ENCODE results near the gene MX2.

MX2 gene

GRCh38 chr21:41360072-41360821 is 1.6 kb upstream of the MX2 start:
- H3K36me3 ChIP-seq: peaks cover 22% of the 10 kb centered on the region
- H3K4me3 ChIP-seq (ENCODE audit: low read depth in 1 of 2, low read length in 1 of 2): no peak overlapping the region
- TF ChIP-seq, protein P1, sequence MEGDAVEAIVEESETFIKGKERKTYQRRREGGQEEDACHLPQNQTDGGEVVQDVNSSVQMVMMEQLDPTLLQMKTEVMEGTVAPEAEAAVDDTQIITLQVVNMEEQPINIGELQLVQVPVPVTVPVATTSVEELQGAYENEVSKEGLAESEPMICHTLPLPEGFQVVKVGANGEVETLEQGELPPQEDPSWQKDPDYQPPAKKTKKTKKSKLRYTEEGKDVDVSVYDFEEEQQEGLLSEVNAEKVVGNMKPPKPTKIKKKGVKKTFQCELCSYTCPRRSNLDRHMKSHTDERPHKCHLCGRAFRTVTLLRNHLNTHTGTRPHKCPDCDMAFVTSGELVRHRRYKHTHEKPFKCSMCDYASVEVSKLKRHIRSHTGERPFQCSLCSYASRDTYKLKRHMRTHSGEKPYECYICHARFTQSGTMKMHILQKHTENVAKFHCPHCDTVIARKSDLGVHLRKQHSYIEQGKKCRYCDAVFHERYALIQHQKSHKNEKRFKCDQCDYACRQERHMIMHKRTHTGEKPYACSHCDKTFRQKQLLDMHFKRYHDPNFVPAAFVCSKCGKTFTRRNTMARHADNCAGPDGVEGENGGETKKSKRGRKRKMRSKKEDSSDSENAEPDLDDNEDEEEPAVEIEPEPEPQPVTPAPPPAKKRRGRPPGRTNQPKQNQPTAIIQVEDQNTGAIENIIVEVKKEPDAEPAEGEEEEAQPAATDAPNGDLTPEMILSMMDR (IDR thresholded peaks at IDR 0.05): no peak
- no peaks in the 10 kb centered on the region for H3K9me3 ChIP-seq
- H3K27me3 ChIP-seq: no peaks in the 10 kb centered on the region
- H3K4me1 ChIP-seq (ENCODE audit: control insufficient read depth in 1 of 2, insufficient read depth in 1 of 2, low read depth in 1 of 2, low read length in 1 of 2): peaks cover 48 to 55% of the 10 kb centered on the region in 2 experiments
- H3K27ac ChIP-seq: peak overlapping the region; percentile 95

DNA sequence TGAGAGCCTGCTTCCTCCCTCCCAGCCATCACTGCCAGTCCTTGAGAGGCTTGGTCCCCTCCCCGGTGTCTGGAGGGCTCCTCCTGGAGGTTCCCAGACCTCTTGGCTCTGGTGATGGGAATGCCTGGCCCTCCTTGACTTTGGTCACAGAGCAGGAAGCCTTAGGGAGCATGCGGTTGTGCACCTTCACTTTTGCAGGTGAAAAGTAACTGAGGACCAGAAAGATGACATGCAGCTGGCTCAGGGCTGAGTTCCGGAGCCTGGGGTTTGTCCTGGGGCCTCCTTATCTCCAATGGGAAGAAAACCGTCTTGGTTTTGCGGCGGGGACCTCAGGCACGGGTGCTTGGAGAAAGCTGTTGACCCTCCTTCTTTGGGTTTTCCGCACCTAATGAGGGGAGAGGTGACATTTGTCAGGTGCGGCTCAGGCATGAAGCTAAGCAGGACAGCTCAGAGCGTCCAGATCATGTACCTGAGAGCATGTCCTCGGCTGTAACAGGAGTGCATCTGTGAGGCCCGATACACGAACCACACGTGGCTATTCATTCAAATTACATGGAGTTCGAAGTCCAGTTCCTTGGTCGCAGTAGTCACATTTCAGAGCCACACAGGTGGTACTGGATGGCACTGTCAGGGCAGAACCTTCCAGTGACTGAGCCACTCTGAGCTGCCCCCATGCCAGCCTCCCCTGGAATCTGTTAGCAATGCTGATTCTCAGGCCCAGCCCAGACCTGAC is 608 bp upstream of the MX2 start:
- Histone ChIP-seq H3K4me1 (ENCODE audit: control insufficient read depth in 1 of 2, insufficient read depth in 1 of 2, low read depth in 1 of 2, low read length in 1 of 2) (peaks cover 55 to 61% of the 10 kb centered on the region in 2 experiments), H3K9me3 (no peaks in the 10 kb centered on the region), H3K36me3 (peaks cover 32% of the 10 kb centered on the region), H3K4me3 (ENCODE audit: low read depth in 1 of 2, low read length in 1 of 2) (peak overlapping the region; percentile 74 to 89), H3K27ac (peak overlapping the region; percentile 95), H3K27me3 (no peaks in the 10 kb centered on the region)
- TF ChIP-seq, protein P1 (IDR thresholded peaks at IDR 0.05): no peak

- H3K4me1 ChIP-seq (ENCODE audit: control insufficient read depth in 1 of 2, insufficient read depth in 1 of 2, low read depth in 1 of 2, low read length in 1 of 2): peaks cover 71 to 76% of the 10 kb centered on the region in 2 experiments
- TF ChIP-seq, protein P1 (IDR thresholded peaks at IDR 0.05): no peak
- no peaks in the 10 kb centered on the region for H3K27me3 ChIP-seq
- peaks cover 44% of the 10 kb centered on the region for H3K36me3 ChIP-seq
- peak overlapping the region; percentile 74 to 89 for H3K4me3 ChIP-seq (ENCODE audit: low read depth in 1 of 2, low read length in 1 of 2)
- no peaks in the 10 kb centered on the region for H3K9me3 ChIP-seq
- peak overlapping the region; percentile 95 for H3K27ac ChIP-seq
These were observed 960 bp downstream of the MX2 start for GRCh38 chr21:41362605-41363369.

- Histone ChIP-seq H3K36me3 (peaks cover 52% of the 10 kb centered on the region), H3K4me3 (ENCODE audit: low read depth in 1 of 2, low read length in 1 of 2) (peak overlapping the region; percentile 74 to 89), H3K9me3 (no peaks in the 10 kb centered on the region), H3K27me3 (no peaks in the 10 kb centered on the region), H3K27ac (peak overlapping the region; percentile 95), H3K4me1 (ENCODE audit: control insufficient read depth in 1 of 2, insufficient read depth in 1 of 2, low read depth in 1 of 2, low read length in 1 of 2) (peaks cover 79 to 85% of the 10 kb centered on the region in 2 experiments)
- TF ChIP-seq, protein P1 (IDR thresholded peaks at IDR 0.05): no peak
These were observed 1.8 kb downstream of the MX2 start for GRCh38 chr21:41363370-41364270.

- TF ChIP-seq, protein P1 (IDR thresholded peaks at IDR 0.05): no peak
- peak overlapping the region; percentile 74 to 89 for H3K4me3 ChIP-seq (ENCODE audit: low read depth in 1 of 2, low read length in 1 of 2)
- H3K9me3 ChIP-seq: no peaks in the 10 kb centered on the region
- H3K27ac ChIP-seq: peak overlapping the region; percentile 95
- H3K27me3 ChIP-seq: no peaks in the 10 kb centered on the region
- peaks cover 57% of the 10 kb centered on the region for H3K36me3 ChIP-seq
- peaks cover 86 to 92% of the 10 kb centered on the region in 2 experiments for H3K4me1 ChIP-seq (ENCODE audit: control insufficient read depth in 1 of 2, insufficient read depth in 1 of 2, low read depth in 1 of 2, low read length in 1 of 2)
These were observed 2.5 kb downstream of the MX2 start for GRCh38 chr21:41364308-41364707.
